Fibroblast of skin of left quadriceps (primary cell): Measurements from ENCODE around the gene SMOC2.

ENCODE experiments used
- DNase-seq, 2 experiments: peaks; one replicate each; pipeline ENCODE4 v3.0.0-alpha.2; 2013; ENCODE audit warnings: low read depth in 2 of 2

SMOC2 gene

DNA sequence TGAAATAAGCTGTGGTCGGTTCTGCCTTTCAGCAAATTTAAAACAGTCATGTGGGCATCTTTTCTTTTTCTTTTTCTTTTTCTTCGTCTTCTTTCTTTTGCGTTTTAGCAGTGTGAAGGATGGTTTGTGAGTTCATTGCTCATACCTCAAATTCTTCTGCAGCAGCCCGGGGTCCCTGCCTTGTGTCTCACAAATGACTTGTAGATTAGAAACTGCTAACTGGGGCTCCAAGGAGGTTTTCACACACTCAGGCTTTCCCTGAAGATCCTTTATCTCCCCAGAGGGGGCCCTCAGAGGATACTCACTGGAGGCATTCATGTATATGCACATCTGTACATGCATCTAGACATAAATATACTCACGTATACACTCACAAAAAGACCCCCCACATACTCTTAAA, 1.7 kb downstream of the SMOC2 start:
- DNase-seq, result no peak

DNA sequence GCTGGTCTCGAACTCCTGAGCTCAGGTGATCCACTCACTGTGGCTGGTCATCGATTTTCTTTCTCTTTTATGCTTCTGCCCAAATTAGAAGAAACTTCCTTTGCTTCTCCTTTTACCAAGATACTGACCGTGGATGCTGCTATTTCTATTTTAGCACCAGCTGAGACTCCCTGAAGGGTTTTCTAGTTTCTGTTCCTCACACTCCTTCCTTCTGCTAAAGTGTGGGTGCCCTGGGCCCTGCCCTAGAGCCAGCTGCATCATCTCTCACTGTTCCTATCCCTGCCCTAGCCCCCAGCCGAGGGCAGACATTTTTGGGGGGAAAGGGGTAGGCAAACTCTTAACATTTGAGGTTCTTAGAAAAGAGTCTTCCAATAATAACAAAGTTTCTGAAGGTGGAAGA, 6.3 kb downstream of the SMOC2 start:
- no peak for DNase-seq

- no peak for DNase-seq
Observed at GRCh38 chr6:168447700-168448099, 6.7 kb downstream of the SMOC2 start.

DNA sequence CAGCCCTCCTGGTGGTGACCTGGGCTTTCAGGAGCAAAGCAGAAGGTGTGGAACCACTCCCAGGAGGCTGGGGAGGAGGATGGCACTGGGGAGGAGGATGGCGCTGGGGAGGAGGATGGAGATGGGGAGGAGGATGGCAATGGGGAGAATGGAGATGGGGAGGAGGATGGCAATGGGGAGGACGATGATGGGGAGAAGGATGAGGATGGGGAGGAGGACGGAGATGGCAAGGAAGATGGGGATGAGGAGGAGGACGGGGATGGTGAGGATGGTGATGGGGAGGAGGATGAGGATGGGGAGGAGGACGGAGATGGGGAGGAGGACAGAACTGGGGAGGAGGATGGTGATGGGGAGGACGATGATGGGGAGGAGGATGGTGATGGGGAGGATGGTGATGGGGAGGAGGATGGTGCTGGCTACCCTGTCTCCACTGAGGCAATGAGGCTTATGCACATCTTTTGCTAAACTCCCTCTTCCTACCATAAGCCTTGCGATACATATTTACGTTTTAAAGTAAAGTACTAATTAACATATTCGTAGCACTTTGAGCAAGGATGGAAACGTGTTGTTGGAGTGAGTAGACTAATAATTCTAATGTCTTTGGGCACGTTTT, 7.4 kb downstream of the SMOC2 start:
- no peak for DNase-seq

- no peak for DNase-seq
Observed at GRCh38 chr6:168450917-168451316, 9.9 kb downstream of the SMOC2 start.

GRCh38 chr6:168451805-168452517, 11.0 kb downstream of the SMOC2 start:
- DNase-seq, result no peak

DNA sequence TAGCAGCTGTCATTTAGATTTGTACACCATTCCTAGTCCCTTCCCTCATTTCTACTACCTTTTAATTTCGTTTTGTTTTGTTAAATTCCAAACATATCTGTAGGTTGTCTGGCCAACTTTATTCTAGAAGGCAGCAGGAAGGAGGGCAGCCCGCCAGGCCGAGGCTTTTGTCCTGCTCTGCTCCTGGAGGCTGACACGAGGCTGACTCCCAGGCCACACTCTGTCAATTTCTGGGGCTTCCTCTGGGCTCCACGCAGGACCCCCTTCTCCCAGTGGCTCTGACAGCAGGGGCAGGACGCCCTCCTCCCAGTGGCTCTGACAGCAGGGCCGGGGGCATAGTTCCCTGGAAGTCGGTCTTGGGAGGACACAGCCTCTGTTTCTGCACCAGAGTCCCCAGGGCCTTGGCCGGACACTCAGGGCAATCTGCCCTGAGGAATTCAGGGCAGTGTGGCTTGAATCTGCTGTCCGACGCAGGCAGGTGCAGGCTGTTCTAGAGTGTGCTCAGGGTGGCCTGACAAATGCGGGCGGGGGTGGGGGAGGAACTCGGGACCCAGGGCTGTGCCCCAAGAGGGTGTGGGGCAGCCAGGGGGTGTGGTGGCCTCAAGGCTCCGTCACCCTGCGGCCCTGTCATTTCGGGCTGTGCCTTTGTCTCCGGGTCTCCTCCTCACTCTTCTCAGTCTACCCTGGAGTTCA, 11.8 kb downstream of the SMOC2 start:
- no peak for DNase-seq

DNA sequence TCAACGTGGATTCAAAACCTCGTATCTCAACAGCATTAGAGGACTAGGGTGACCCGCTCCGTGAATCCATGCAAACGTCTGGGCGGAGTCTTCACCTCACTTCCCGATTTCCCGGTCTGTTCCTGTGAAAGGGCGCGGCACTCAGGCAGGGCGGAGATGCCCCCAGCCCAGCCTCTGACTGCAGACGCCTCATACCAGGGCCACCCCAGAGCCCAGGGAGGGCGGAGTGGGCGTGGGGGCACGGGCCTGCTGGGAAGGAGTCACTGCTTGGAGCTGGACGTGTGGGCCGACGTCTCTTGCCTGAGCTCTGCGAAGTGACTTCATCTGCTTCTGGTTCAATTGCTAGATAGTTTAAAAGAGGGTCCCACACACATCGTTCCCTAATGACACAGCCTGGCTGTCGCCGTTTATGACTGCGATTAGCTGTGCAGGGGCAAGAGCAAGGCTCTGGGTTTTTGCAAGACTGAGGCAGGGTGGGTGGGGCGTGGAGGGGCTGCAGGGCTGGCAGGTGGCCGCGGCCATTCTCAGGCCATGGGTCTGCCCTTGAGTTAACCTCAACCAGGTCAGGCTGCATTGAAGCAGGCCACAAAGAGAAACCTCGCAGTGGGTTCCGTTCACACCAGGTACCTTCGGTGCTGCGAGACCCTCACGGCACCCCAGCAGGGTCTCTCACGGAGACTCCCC, 15.0 kb downstream of the SMOC2 start:
- no peak for DNase-seq

DNA sequence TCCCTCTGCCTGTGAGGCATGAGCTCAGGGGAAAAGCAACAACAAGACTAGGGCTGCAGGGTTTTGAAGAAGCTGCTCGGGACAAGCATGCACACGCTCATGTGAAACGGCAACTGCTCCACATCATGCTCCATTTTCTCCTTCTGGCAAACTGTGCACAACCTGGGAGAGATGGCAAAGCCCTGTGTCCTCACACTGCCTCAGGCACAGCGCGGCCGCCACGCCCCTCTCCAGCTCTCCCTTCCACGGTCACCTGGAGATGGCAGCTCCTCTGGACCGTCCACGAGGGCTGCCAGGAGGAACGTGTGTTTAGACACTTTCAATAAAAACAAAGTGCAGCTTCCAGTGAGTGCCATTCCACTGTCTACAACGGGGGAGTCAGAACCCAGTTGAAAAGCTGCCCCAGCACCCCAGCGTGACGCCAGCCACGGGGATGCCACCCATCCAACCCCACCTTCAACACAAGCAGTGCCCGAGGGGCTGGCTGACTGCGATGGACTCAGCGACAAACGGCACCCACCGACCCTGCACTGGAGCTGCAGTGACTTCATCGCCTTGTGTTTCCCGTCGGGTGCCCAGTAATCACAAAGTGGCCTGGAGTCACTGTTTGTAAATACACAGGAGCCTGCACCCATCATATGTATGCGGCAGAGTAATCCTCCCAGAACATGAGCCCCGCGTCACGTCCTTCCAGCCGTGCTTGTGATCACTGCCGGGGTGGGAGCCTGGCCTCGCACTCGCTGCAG, 16.1 kb downstream of the SMOC2 start:
- DNase-seq, result no peak

DNA sequence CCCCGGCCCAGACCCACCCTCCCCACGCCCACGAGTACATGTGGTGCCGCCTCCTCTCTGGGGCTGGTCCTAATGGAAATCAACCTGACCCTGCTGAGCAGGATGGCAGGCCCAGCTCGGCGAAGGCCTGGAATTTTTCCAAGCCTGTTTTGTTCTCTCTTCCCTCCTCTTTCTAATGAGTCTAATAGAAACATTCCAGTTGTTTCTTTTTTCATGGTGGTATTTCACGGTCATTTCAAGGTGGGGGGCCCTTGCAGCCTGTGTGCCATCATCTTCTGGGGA, 16.6 kb downstream of the SMOC2 start:
- no peak for DNase-seq

- DNase-seq, result no peak
Observed at GRCh38 chr6:168458101-168458500, 17.1 kb downstream of the SMOC2 start.

GRCh38 chr6:168459572-168459971, 18.6 kb downstream of the SMOC2 start:
- no peak for DNase-seq

- no peak for DNase-seq
Observed at GRCh38 chr6:168462289-168462853, 21.4 kb downstream of the SMOC2 start.

GRCh38 chr6:168464546-168464945, 23.6 kb downstream of the SMOC2 start:
- DNase-seq, result no peak

GRCh38 chr6:168468045-168468444, 27.1 kb downstream of the SMOC2 start:
- DNase-seq, result no peak

DNA sequence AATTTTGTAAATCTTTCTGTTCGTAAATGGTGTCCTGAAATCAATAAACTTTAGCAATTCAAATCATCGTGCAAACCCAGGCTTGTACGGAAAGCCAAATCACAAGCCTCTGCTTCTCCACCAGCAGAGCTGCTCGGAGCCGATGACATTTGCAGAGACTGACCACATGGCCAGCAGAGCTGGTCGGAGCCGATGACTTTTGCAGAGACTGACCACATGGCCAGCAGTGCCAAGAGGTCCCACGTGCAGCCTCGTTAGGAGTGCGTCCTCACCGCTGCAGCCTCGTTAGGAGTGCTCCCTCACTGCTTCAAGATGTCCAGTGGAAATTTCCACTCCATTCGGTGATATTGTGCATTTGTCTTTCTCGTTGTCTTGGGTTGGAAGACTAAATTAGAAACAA, 28.5 kb downstream of the SMOC2 start:
- DNase-seq, result no peak

DNA sequence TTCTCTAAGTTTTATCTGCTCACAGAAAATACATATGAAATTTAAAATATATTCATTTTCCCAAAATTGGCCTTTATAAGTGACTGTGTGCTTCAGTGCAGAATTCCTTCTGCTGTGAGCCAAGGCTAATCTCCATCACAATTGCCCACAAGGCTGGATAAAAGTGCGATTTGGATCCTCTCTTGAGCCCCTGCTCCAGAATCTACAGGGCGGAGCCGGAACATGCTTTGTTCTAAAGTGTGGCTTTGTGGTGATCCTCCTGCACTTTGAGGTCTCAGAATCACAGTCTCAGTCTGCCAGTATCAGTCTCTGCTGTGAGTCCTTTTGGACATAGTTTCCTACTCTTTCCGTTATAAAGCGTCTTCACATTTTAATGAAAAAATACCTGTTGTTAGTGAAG, 28.9 kb downstream of the SMOC2 start:
- DNase-seq, result no peak

- no peak for DNase-seq
Observed at GRCh38 chr6:168472363-168472762, 31.4 kb downstream of the SMOC2 start.

DNA sequence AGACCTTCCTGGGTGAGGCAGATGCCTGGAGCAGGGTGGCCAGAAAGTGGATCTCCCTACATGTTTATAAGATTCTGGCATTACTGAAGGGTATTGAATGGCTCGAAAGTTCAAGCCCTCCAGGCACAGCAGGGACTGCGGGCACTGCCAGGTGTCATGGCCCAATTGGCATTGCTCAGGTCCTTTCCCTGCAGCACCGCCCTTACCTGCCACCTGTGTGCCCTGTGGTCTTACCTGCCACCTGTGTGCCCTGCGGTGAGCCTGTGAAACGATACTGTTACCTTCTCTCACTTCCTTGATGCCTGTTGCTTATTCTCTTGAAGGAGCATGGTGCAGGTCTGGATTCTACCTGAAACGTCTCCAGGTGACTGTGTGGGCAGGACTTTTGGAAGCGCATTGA, 32.2 kb downstream of the SMOC2 start:
- DNase-seq, result no peak

GRCh38 chr6:168475188-168476013, 34.4 kb downstream of the SMOC2 start:
- no peak for DNase-seq

GRCh38 chr6:168479421-168479820, 38.4 kb downstream of the SMOC2 start:
- DNase-seq, result no peak
